Measurements from ENCODE around the gene CAMTA1. TPM values are rescaled to one million over a fixed set of nuclear protein-coding genes. Genes with fewer than 3 reads are reported as not detected.
A peak's percentile ranks its signal among the peaks of the same experiment; 100 is the strongest.

Gene CAMTA1
- total RNA-seq, 6 experiments from 2014 or later, result 78.1 to 96.6 (median 86.1) TPM

DNA sequence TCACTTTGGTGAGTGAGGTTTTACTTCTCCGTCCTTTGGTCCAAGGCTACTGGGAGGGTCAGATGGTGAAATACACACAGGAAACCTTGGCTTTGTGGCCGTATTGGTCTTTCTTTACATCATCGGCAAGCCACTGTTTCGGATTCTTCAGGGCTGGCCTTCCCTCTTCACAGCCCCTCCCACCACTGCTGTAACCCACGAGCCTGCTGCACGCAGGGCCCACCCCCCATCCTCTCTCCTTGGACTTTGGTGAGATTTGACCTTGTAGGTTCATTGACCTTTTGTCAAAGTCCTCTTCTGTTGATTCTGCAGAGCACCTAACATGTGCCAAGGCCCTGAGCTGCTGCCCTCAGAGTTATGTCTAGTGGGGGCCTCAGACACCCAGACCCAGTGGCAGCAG is 328.6 kb downstream of the CAMTA1 start:
- Mint-ChIP-seq H3K4me3 (no peak overlapping the region), H3K9me3 (peaks cover 6% of the 10 kb centered on the region)

DNA sequence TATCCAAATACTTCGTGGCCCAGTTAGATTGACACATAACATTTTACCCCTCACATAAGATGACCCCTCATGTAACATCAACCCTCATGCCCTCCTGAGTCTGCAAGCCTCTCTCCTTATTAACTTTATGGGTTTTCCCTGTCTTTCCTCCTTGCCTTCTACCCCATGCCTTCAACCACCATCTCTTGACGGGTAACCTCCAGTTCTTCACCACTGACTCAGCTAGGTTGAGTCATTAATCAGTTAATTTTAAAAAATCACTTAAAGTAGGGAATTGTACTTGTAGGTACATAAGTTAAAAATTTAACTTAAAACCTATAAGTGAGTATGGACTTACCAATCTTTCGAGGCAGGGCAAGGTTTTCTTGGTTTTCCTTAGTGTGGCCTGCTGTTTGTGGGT is 330.7 kb downstream of the CAMTA1 start:
- Mint-ChIP-seq H3K4me1 (ENCODE audit: low read depth) (peaks cover 28% of the 10 kb centered on the region), H3K36me3 (ENCODE audit: low read depth) (peaks cover 6% of the 10 kb centered on the region), H3K27me3 (ENCODE audit: insufficient read depth) (peaks cover 24% of the 10 kb centered on the region), H3K27ac (no peak overlapping the region), H3K9me3 (peaks cover 6% of the 10 kb centered on the region), H3K4me3 (no peak overlapping the region)
- peak; percentile 24 for DNase-seq
- TF ChIP-seq, protein P1, sequence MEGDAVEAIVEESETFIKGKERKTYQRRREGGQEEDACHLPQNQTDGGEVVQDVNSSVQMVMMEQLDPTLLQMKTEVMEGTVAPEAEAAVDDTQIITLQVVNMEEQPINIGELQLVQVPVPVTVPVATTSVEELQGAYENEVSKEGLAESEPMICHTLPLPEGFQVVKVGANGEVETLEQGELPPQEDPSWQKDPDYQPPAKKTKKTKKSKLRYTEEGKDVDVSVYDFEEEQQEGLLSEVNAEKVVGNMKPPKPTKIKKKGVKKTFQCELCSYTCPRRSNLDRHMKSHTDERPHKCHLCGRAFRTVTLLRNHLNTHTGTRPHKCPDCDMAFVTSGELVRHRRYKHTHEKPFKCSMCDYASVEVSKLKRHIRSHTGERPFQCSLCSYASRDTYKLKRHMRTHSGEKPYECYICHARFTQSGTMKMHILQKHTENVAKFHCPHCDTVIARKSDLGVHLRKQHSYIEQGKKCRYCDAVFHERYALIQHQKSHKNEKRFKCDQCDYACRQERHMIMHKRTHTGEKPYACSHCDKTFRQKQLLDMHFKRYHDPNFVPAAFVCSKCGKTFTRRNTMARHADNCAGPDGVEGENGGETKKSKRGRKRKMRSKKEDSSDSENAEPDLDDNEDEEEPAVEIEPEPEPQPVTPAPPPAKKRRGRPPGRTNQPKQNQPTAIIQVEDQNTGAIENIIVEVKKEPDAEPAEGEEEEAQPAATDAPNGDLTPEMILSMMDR (IDR thresholded peaks at IDR 0.05), result no peak

More for the DNA sequence above, 328.6 kb downstream of the CAMTA1 start:
- no peak overlapping the region for H3K27ac Mint-ChIP-seq
- peaks cover 6% of the 10 kb centered on the region for H3K36me3 Mint-ChIP-seq (ENCODE audit: low read depth)
- peaks cover 35% of the 10 kb centered on the region for H3K27me3 Mint-ChIP-seq (ENCODE audit: insufficient read depth)
- peaks cover 37% of the 10 kb centered on the region for H3K4me1 Mint-ChIP-seq (ENCODE audit: low read depth)
- TF ChIP-seq, protein P1 (IDR thresholded peaks at IDR 0.05), result no peak
- DNase-seq, result no peak

DNA sequence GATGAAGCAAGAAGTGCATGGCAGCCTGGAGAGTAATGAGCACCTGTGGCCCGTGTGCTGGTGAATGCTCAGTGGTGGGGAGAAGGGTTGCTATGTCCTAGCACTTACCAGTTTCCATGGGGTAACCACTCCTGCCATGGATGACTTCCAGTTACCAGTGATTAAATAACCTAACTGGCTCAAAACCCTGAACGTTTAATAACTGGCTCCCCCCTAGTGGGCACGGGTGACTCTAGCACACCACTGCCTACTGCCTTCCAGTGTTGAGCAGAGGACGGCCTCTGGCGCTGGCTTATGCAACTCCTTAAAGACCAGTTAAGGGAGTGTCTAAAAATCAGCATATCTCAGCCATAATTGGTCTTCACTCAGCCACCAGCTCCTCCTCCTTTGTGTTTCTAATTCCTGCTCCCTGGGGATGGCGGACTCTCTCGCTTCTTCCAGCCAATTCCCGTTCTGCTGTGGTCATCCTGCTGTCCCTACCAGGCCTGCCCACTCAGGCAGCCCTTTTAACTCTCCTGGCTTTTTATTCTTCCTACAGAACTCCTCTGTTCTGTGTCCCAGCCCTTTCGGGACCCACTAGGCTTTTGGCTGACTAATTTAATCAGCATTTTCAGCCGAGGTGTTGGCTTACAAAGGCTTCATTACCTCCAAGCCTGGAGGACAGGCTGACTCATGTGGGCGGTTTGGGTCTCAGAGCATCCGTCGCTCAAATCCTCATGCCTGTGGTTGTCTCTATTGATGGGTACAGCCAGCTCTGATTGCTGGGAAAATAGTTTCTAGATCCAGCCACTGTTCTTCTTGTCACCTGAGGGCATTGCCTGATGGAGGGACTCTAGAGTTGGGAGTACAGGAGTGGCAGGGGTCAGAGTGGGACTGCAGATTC is 332.4 kb downstream of the CAMTA1 start:
- Mint-ChIP-seq H3K4me1 (ENCODE audit: low read depth) (peaks cover 28% of the 10 kb centered on the region), H3K27me3 (ENCODE audit: insufficient read depth) (peaks cover 13% of the 10 kb centered on the region), H3K9me3 (peaks cover 6% of the 10 kb centered on the region), H3K27ac (peak overlapping the region; percentile 95), H3K4me3 (peak overlapping the region; percentile 81), H3K36me3 (ENCODE audit: low read depth) (peaks cover 6% of the 10 kb centered on the region)
- TF ChIP-seq, protein P1 (IDR thresholded peaks at IDR 0.05), result peak; percentile 71
- peak; percentile 95 for DNase-seq

DNA sequence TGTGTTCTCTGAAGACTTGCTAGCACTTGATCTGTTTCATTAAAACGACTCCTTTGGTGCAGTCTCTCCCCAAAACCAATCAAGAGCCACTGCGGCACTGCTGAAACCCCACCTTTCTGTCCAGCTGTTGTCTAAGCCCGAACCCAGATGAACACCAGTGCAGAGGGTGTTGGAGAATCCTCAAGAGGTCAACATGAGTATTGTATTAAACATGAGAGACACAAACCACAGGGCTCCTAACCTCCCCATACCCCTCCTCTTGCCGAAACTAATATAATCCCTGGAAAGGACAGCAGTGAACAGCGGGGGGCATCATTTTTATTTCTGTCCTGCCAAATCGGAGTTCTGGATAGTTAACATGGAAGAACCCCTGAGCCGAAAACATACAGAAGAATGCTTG is 333.9 kb downstream of the CAMTA1 start:
- Mint-ChIP-seq H3K36me3 (ENCODE audit: low read depth) (peaks cover 6% of the 10 kb centered on the region), H3K27ac (no peak overlapping the region), H3K4me3 (no peak overlapping the region), H3K27me3 (ENCODE audit: insufficient read depth) (peaks cover 11% of the 10 kb centered on the region), H3K9me3 (peaks cover 6% of the 10 kb centered on the region), H3K4me1 (ENCODE audit: low read depth) (peaks cover 28% of the 10 kb centered on the region)
- DNase-seq, result no peak
- TF ChIP-seq, protein P1 (IDR thresholded peaks at IDR 0.05), result no peak

DNA sequence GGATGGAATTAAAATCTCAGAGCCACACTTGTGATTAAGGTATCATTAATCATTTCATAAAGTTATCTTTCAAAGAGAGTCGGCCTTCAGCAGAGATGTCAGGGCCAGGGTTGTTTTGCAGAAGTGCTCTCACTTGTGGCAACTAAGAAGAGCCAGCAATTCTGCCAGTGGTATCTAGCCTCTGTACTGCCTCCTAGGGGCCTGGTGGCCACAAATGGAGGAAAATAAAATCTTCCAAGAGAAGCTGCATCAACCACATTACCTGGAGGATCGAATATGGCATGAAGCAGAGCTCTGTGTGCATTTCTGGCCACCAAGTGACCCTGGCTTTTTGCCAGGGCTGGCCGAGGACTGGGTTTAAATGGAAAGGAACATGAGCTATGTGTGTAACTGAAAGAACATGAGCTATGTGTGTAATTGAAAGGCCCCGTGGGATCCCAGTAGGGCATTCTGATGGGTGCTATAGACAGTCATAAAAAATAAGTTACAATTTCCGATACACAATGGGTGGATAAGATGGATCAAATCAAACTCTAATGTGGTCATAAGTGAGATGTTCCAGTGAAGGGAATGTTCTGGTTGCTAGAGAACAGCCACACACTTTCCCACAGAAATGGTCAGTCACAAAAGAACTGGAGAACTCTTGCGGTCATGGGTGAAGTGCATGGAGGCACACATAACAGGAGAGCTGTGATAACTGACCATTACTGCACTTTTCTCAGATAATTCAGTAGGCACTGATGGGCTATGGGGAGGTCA is 335.8 kb downstream of the CAMTA1 start:
- TF ChIP-seq, protein P1 (IDR thresholded peaks at IDR 0.05), result peak; percentile 53
- peaks cover 23% of the 10 kb centered on the region for H3K4me1 Mint-ChIP-seq (ENCODE audit: low read depth)
- H3K36me3 Mint-ChIP-seq (ENCODE audit: low read depth), result peaks cover 2% of the 10 kb centered on the region
- peaks cover 2% of the 10 kb centered on the region for H3K9me3 Mint-ChIP-seq
- H3K27me3 Mint-ChIP-seq (ENCODE audit: insufficient read depth), result peaks cover 11% of the 10 kb centered on the region
- DNase-seq, result no peak
- H3K4me3 Mint-ChIP-seq, result no peak overlapping the region
- no peak overlapping the region for H3K27ac Mint-ChIP-seq
